Cardiac muscle cell (in vitro differentiated cells and primary cell): ENCODE measurements around the gene VSTM2B. TPM values are rescaled to one million over a fixed set of nuclear protein-coding genes. Genes with fewer than 3 reads are reported as not detected.

Experiments
- DNase-seq, 2 donors: peaks; one replicate each; pipeline versions ENCODE4 v3.0.0 to v3.0.0-alpha.2; 2010 to 2017; ENCODE audit warnings: low read depth in 1 of 2, low spot score in 1 of 2
- H3K27ac ChIP-seq: fragments of 200-600 bp; sonication (generic); 2 replicates; pipeline ENCODE4 v1.5.1; 2016
- H3K27me3 ChIP-seq: fragments of 200-600 bp; sonication (generic); 2 replicates; pipeline ENCODE4 v1.6.0; 2016; ENCODE audit warnings: control low read depth
- H3K36me3 ChIP-seq: fragments of 200-600 bp; sonication (generic); 2 replicates; pipeline ENCODE4 v1.5.1; 2016; ENCODE audit warnings: control low read depth
- H3K4me1 ChIP-seq: fragments of 200-600 bp; sonication (generic); 2 replicates; pipeline ENCODE4 v1.8.1; 2017; ENCODE audit warnings: low read depth, mild to moderate bottlenecking, mixed run types
- H3K4me3 ChIP-seq: fragments of 200-600 bp; sonication (generic); 2 replicates; pipeline ENCODE4 v1.5.1; 2016; ENCODE audit warnings: mild to moderate bottlenecking
- H3K9me3 ChIP-seq: fragments of 200-600 bp; sonication (generic); 2 replicates; pipeline ENCODE4 v1.5.1; 2017; ENCODE audit warnings: low read depth, mild to moderate bottlenecking, control low read depth
- CTCF ChIP-seq: IDR thresholded peaks from 2 replicates; pipeline ENCODE4 v1.5.1; 2012; ENCODE audit warnings: low read depth, mild to moderate bottlenecking, low read length
- polyA plus RNA-seq: library from polyadenylated mRNA; unstranded; fragments of >200 nt; fragmentation: Nextera tagmentation; extraction: Ambion mirVana; gene quantifications from 2 replicates; pipeline ENCODE4 v1.2.1, GENCODE V29; 2016
- total RNA-seq: library from RNA; depleted of rRNA; stranded (reverse); fragments of >200 nt; gene quantifications from 2 replicates; pipeline ENCODE4 v1.2.3, GENCODE V29; 2016

VSTM2B gene
- total and polyA plus RNA-seq, 2 experiments from 2014 or later: 0.39 TPM; not detected in 1

GRCh38 chr19:29527500-29528328 is 1.9 kb downstream of the VSTM2B start:
- TF ChIP-seq CTCF: no peak
- DNase-seq: no peak

DNA sequence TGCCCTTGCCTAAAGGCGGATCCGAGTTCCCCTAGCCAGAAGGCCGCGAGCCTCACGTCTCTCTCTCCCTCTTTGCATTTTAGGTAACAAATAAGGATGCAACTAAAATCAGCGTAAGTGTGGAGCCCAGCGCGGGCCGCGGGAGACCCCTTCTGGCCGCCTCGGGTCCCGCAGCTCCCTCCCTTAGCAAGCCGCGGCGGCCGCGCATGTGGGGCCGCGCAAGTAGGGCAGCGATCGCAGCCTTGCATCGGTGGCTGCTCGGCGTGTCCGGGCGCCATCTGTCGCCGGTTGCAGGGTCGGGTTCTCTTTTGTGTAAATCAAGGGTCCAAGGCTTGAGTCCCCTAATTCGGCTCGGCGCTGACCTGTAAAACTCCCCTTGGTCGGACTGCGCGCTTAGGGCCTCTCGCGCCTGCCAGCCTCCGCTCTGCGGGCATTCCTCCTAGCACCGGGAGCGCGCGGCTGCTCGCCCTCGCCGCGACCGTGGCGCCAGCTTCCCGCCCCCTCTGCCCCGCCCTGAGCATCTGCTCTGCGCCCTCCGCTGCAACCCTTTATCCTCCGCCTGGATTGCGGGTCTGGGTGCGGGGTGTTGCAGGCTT is 2.7 kb downstream of the VSTM2B start:
- no peaks in the 10 kb centered on the region for H3K36me3 ChIP-seq
- H3K4me1 ChIP-seq: peaks cover 8% of the 10 kb centered on the region
- DNase-seq: peak; percentile 74 to 87
- TF ChIP-seq CTCF: peak; percentile 87
- no peak overlapping the region for H3K27ac ChIP-seq
- H3K4me3 ChIP-seq: peak overlapping the region; percentile 22
- no peaks in the 10 kb centered on the region for H3K9me3 ChIP-seq
- peaks cover 100% of the 10 kb centered on the region for H3K27me3 ChIP-seq

More at GRCh38 chr19:29527500-29528328, 1.9 kb downstream of the VSTM2B start:
- H3K9me3 ChIP-seq: no peaks in the 10 kb centered on the region
- peaks cover 8% of the 10 kb centered on the region for H3K4me1 ChIP-seq
- H3K27me3 ChIP-seq: peaks cover 100% of the 10 kb centered on the region
- no peak overlapping the region for H3K4me3 ChIP-seq
- H3K36me3 ChIP-seq: no peaks in the 10 kb centered on the region
- no peak overlapping the region for H3K27ac ChIP-seq

DNA sequence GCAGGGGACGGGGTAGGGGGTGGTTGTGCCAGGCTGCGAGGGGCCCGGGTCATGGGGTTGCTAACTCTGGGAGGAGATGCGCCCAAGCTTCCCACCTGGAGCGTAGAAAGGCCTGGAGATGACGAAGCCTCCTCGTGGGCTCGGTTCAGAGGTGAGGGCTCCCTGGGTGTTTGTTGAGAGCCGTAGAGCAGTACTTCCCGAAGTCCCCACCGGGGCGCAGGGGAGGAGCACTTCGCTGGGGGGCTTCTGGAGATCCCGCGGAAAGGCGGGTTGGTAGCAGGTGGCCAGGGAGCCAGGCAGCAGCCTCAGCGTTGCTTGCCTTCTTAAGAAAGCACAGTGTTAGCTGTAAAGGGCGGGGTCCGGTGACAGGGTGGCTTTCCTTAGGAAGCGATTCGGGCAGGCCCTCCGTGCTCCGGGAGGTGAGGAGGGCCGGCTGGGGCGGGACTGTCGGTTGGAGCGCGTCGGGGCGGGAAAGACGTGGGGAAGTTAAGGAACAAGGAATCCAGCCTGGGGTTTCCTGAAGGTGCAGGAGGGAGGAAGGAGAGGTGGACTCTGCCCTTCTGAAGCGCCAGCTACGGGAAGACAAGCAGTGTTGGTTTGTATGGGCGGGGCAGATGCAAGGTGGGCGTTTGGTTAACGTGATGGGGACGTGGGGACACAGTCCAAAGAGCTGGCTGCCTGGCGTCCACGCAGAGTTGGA is 3.3 kb downstream of the VSTM2B start:
- H3K36me3 ChIP-seq: no peaks in the 10 kb centered on the region
- DNase-seq: no peak
- H3K4me1 ChIP-seq: peaks cover 8% of the 10 kb centered on the region
- no peaks in the 10 kb centered on the region for H3K9me3 ChIP-seq
- no peak for TF ChIP-seq CTCF
- peaks cover 100% of the 10 kb centered on the region for H3K27me3 ChIP-seq
- peak overlapping the region; percentile 22 for H3K4me3 ChIP-seq
- no peak overlapping the region for H3K27ac ChIP-seq

- no peaks in the 10 kb centered on the region for H3K36me3 ChIP-seq
- H3K27ac ChIP-seq: no peak overlapping the region
- no peaks in the 10 kb centered on the region for H3K9me3 ChIP-seq
- peaks cover 97% of the 10 kb centered on the region for H3K27me3 ChIP-seq
- peak in 1 of 2 donors; percentile 37 for DNase-seq
- peak overlapping the region; percentile 24 for H3K4me3 ChIP-seq
- no peak for TF ChIP-seq CTCF
- peaks cover 8% of the 10 kb centered on the region for H3K4me1 ChIP-seq
Measured at GRCh38 chr19:29529646-29530539, 4.1 kb downstream of the VSTM2B start.
